GM12801 (cell line): ENCODE results near the gene LRRC63.

Source experiments
- CTCF ChIP-seq: IDR thresholded peaks from one replicate; pipeline ENCODE4 v1.5.1; 2011; ENCODE audit warnings: control low read depth; ENCODE audit not compliant: insufficient read length; ENCODE audit errors: extremely low read depth

LRRC63 gene

GRCh38 chr13:46295491-46296114 lies 83.9 kb downstream of the LRRC63 start:
- TF ChIP-seq CTCF: no peak

- no peak for TF ChIP-seq CTCF
These were observed 84.5 kb downstream of the LRRC63 start for GRCh38 chr13:46296115-46296822.

- TF ChIP-seq CTCF: no peak
These were observed 85.2 kb downstream of the LRRC63 start for GRCh38 chr13:46296921-46297320.

- TF ChIP-seq CTCF: no peak
These were observed 85.7 kb downstream of the LRRC63 start for GRCh38 chr13:46297361-46297811.

- TF ChIP-seq CTCF: no peak
These were observed 92.1 kb downstream of the LRRC63 start for GRCh38 chr13:46303742-46304385.

- no peak for TF ChIP-seq CTCF
These were observed 92.8 kb downstream of the LRRC63 start for GRCh38 chr13:46304546-46304945.

- no peak for TF ChIP-seq CTCF
These were observed 95.8 kb downstream of the LRRC63 start for GRCh38 chr13:46307554-46307953.
